ENCODE data around the gene SELENOM.
"Not testable (repeated sequence)": the region's sequence is repeated elsewhere in the genome, so short reads cannot be mapped to it uniquely, and the experiment has no call there.

Gene SELENOM

GRCh38 chr22:31078389-31078788 is 29.0 kb downstream of the SELENOM start:
- DNase-seq (ENCODE audit: low read depth): not testable (repeated sequence)

- DNase-seq (ENCODE audit: low read depth): no peak
Measured at GRCh38 chr22:31077681-31078080, 29.7 kb downstream of the SELENOM start.

- peak; percentile 77 for DNase-seq (ENCODE audit: low read depth)
Measured at GRCh38 chr22:31075961-31076360, 31.4 kb downstream of the SELENOM start.

GRCh38 chr22:31073545-31074145 is 33.7 kb downstream of the SELENOM start:
- not testable (repeated sequence) for DNase-seq (ENCODE audit: low read depth)

- DNase-seq (ENCODE audit: low read depth): not testable (repeated sequence)
Measured at GRCh38 chr22:31073125-31073524, 34.2 kb downstream of the SELENOM start.

- not testable (repeated sequence) for DNase-seq (ENCODE audit: low read depth)
Measured at GRCh38 chr22:31069691-31070314, 37.6 kb downstream of the SELENOM start.

GRCh38 chr22:31068970-31069369 is 38.4 kb downstream of the SELENOM start:
- no peak for DNase-seq (ENCODE audit: low read depth)

GRCh38 chr22:31064369-31064768 is 43.0 kb downstream of the SELENOM start:
- DNase-seq (ENCODE audit: low read depth): no peak

GRCh38 chr22:31062566-31063230 is 44.7 kb downstream of the SELENOM start:
- no peak for DNase-seq (ENCODE audit: low read depth)

GRCh38 chr22:31059663-31060062 is 47.7 kb downstream of the SELENOM start:
- DNase-seq (ENCODE audit: low read depth): not testable (repeated sequence)

- no peak for DNase-seq (ENCODE audit: low read depth)
Measured at GRCh38 chr22:31056986-31057599, 50.3 kb downstream of the SELENOM start.

- DNase-seq (ENCODE audit: low read depth): peak; percentile 93
Measured at GRCh38 chr22:31055635-31056159, 51.7 kb downstream of the SELENOM start.

GRCh38 chr22:31055117-31055634 is 52.2 kb downstream of the SELENOM start:
- DNase-seq (ENCODE audit: low read depth): no peak

Data from fibroblast of the conjunctiva (primary cell).